AG04450 (cell line): Measurements from ENCODE around the gene ZNF549. TPM values are rescaled to one million over a fixed set of nuclear protein-coding genes. Genes with fewer than 3 reads are reported as not detected.

Source experiments
- CTCF ChIA-PET: fragments of 300-600, 350-600 bp; formaldehyde crosslinking; extraction: SDS; loops from one replicate; lab custom pipeline; 2022; ENCODE audit warnings: antibody characterized with exemption, inconsistent platforms; lab: Charles Lee
- POLR2A ChIA-PET: fragments of 350-600 bp; formaldehyde crosslinking; extraction: SDS; loops from one replicate; lab custom pipeline; 2021; ENCODE audit warnings: antibody characterized with exemption, inconsistent platforms; lab: Yijun Ruan, JAX
- DNase-seq: peaks from one replicate; pipeline ENCODE4 v3.0.0-alpha.2; 2011; ENCODE audit warnings: low read depth, low spot score
- H3K27ac ChIP-seq: one replicate; pipeline ENCODE4 v1.5.1; 2012; ENCODE audit warnings: low read depth, low read length, control low read depth
- H3K27me3 ChIP-seq: one replicate; pipeline ENCODE4 v1.6.0; 2012; ENCODE audit warnings: low read length; ENCODE audit not compliant: control insufficient read depth, insufficient read depth
- H3K4me3 ChIP-seq: 2 replicates; pipeline ENCODE4 v1.5.1; 2011; ENCODE audit warnings: mild to moderate bottlenecking, low read depth, low read length, control low read depth
- H3K9me3 ChIP-seq: 2 replicates; pipeline ENCODE4 v1.5.1; 2012; ENCODE audit warnings: low read length; ENCODE audit not compliant: control insufficient read depth, insufficient read depth
- polyA plus RNA-seq: library from polyadenylated mRNA; depleted of rRNA; stranded (reverse); fragments of >200 nt; gene quantifications from 2 replicates; pipeline ENCODE4 v1.2.3, GENCODE V29; 2011; rRNA removed
- TF ChIP-seq, protein P1 (sequence below): IDR thresholded peaks from 2 replicates; pipeline ENCODE4 v1.5.1; 2011; ENCODE audit warnings: low read depth, low read length, control low read depth, inconsistent platforms

ZNF549 gene
- polyA plus RNA-seq, 1 experiment, result 5.8 TPM

DNA sequence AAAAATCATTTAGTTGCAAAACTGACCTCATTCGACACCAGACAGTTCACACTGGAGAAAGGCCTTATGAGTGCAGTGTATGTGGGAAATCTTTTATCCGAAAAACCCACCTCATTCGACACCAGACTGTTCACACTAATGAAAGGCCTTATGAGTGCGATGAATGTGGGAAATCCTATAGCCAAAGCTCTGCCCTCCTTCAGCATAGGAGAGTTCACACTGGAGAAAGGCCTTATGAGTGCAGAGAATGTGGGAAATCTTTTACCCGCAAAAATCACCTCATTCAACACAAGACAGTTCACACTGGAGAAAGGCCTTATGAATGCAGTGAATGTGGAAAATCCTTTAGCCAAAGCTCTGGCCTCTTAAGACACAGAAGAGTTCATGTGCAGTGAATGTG is 79.8 kb downstream of the ZNF549 start:
- TF ChIP-seq, protein P1, sequence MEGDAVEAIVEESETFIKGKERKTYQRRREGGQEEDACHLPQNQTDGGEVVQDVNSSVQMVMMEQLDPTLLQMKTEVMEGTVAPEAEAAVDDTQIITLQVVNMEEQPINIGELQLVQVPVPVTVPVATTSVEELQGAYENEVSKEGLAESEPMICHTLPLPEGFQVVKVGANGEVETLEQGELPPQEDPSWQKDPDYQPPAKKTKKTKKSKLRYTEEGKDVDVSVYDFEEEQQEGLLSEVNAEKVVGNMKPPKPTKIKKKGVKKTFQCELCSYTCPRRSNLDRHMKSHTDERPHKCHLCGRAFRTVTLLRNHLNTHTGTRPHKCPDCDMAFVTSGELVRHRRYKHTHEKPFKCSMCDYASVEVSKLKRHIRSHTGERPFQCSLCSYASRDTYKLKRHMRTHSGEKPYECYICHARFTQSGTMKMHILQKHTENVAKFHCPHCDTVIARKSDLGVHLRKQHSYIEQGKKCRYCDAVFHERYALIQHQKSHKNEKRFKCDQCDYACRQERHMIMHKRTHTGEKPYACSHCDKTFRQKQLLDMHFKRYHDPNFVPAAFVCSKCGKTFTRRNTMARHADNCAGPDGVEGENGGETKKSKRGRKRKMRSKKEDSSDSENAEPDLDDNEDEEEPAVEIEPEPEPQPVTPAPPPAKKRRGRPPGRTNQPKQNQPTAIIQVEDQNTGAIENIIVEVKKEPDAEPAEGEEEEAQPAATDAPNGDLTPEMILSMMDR, result no peak
- DNase-seq, result no peak
- POLR2A ChIA-PET, result no interaction called here
- Histone ChIP-seq H3K4me3 (no peak overlapping the region), H3K27ac (no peak overlapping the region), H3K9me3 (peaks cover 5% of the 10 kb centered on the region; the same call in 1 of the 2 replicates), H3K27me3 (no peaks in the 10 kb centered on the region)
- CTCF ChIA-PET, result no interaction called here

Other genes with a start within 250 kb of the ZNF549 start
- 11.2 and 13.0 TPM in 2 replicates for gene ZNF460, start 246.9 kb upstream of the ZNF549 start, polyA plus RNA-seq
- 2.6 and 2.7 TPM in 2 replicates for gene ZNF543, start 206.9 kb upstream of the ZNF549 start, polyA plus RNA-seq
- gene ZNF304, start 176.1 kb upstream of the ZNF549 start, polyA plus RNA-seq, result 7.1 and 7.8 TPM in 2 replicates
- gene TRAPPC2B, start 163.8 kb upstream of the ZNF549 start, polyA plus RNA-seq, result 16.5 and 19.6 TPM in 2 replicates
- gene ZNF547, start 163.8 kb upstream of the ZNF549 start, polyA plus RNA-seq, result 3.3 and 3.7 TPM in 2 replicates
- 12.7 and 14.2 TPM in 2 replicates for gene ZNF548, start 137.5 kb upstream of the ZNF549 start, polyA plus RNA-seq
- gene ZNF17, start 116.2 kb upstream of the ZNF549 start, polyA plus RNA-seq, result 5.7 and 6.4 TPM in 2 replicates
- 7.4 and 9.7 TPM in 2 replicates for gene ZNF749, start 92.0 kb upstream of the ZNF549 start, polyA plus RNA-seq
- gene VN1R1, start 70.2 kb upstream of the ZNF549 start, polyA plus RNA-seq, result 0.11 and 0.21 TPM in 2 replicates
- 6.6 and 6.8 TPM in 2 replicates for gene ZNF772, start 49.8 kb upstream of the ZNF549 start, polyA plus RNA-seq
- gene ZNF419, start 39.6 kb upstream of the ZNF549 start, polyA plus RNA-seq, result 8.7 and 11.1 TPM in 2 replicates
- gene ZNF773, start 27.4 kb upstream of the ZNF549 start, polyA plus RNA-seq, result 9.2 and 11.0 TPM in 2 replicates
- 6.8 and 8.2 TPM in 2 replicates for gene ZNF550, start 32.5 kb downstream of the ZNF549 start, polyA plus RNA-seq
- gene ZNF416, start 51.6 kb downstream of the ZNF549 start, polyA plus RNA-seq, result 4.4 and 4.8 TPM in 2 replicates
- 4.3 and 4.5 TPM in 2 replicates for gene ZIK1, start 56.8 kb downstream of the ZNF549 start, polyA plus RNA-seq
- 1.3 and 1.5 TPM in 2 replicates for gene ZNF530, start 72.5 kb downstream of the ZNF549 start, polyA plus RNA-seq
- 10.7 and 10.9 TPM in 2 replicates for gene ZNF134, start 86.9 kb downstream of the ZNF549 start, polyA plus RNA-seq
- gene ZNF211, start 105.8 kb downstream of the ZNF549 start, polyA plus RNA-seq, result 12.0 and 14.4 TPM in 2 replicates
- gene ZSCAN4, start 141.6 kb downstream of the ZNF549 start, polyA plus RNA-seq, result not detected in 2 replicates
- gene ZNF551, start 154.6 kb downstream of the ZNF549 start, polyA plus RNA-seq, result 3.7 TPM in 2 replicates
- gene ZNF154, start 181.8 kb downstream of the ZNF549 start, polyA plus RNA-seq, result 7.7 and 8.1 TPM in 2 replicates
- gene ZNF671, start 200.3 kb downstream of the ZNF549 start, polyA plus RNA-seq, result 7.2 and 7.8 TPM in 2 replicates
- 9.7 and 10.5 TPM in 2 replicates for gene ZNF776, start 219.5 kb downstream of the ZNF549 start, polyA plus RNA-seq
- gene ZNF586, start 242.3 kb downstream of the ZNF549 start, polyA plus RNA-seq, result 7.5 and 9.8 TPM in 2 replicates